GM12878 (cell line): Measurements from ENCODE around the gene OSCP1. TPM values are rescaled to one million over a fixed set of nuclear protein-coding genes. Genes with fewer than 3 reads are reported as not detected.

Experiments
- ATAC-seq: fragments of 200-7000 bp; cut with Tn5 transposase; 3 replicates; pipeline ENCODE4 v1.9.1; 2020; ENCODE audit warnings: mild to moderate bottlenecking, moderate library complexity
- BruUV-seq: library from RNA; stranded (reverse); fragments of 400-500 nt; replicated peaks from 2 replicates; lab custom pipeline; 2021; lab: Mats Ljungman, UMichigan
- CTCF ChIA-PET: fragments of 300-600 bp; sonication (Branson Sonifier 250); formaldehyde crosslinking; extraction: SDS; loops from one replicate; lab custom pipeline; 2021; ENCODE audit warnings: inconsistent platforms; lab: Yijun Ruan, JAX
- POLR2A ChIA-PET: fragments of 350-600 bp; formaldehyde crosslinking; extraction: SDS; loops from one replicate; lab custom pipeline; 2021; ENCODE audit warnings: inconsistent platforms; lab: Charles Lee
- RAD21 ChIA-PET: fragments of 300-600 bp; sonication (Branson Sonifier 250); formaldehyde crosslinking; loops from one replicate; lab custom pipeline; 2023; ENCODE audit warnings: antibody characterized with exemption; ENCODE audit not compliant: unreplicated experiment; lab: Charles Lee
- SMC1A ChIA-PET: fragments of 300-600 bp; sonication (Branson Sonifier 250); formaldehyde crosslinking; loops from one replicate; lab custom pipeline; 2023; ENCODE audit not compliant: unreplicated experiment, uncharacterized antibody; lab: Charles Lee
- DNase-seq: peaks from one replicate; pipeline ENCODE4 v3.0.0-alpha.2; 2011; ENCODE audit warnings: low read depth, low spot score
- FAIRE-seq: peaks from 3 replicates; lab custom pipeline; 2011; peaks lifted over from hg19 to GRCh38; lab: Jason Lieb, UNC
- H2AFZ ChIP-seq: 2 replicates; pipeline ENCODE4 v1.6.0; 2011; ENCODE audit warnings: low read depth, low read length, control low read depth; ENCODE audit not compliant: control insufficient read depth
- H3K27ac ChIP-seq: 2 replicates; pipeline ENCODE4 v1.5.1; 2011; ENCODE audit warnings: control low read depth; ENCODE audit not compliant: control insufficient read depth, insufficient read depth
- H3K27me3 ChIP-seq, 2 experiments: replicated peaks in 1 of 2; 2 replicates each; pipeline versions ENCODE4 v1.6.0 to v1.6.1; 2011; ENCODE audit warnings: low read length in 1 of 2; ENCODE audit not compliant: control insufficient read depth in 2 of 2, insufficient read depth in 2 of 2
- H3K36me3 ChIP-seq, 2 experiments: 2 replicates each; pipeline ENCODE4 v1.5.1; 2011; ENCODE audit warnings: low read length in 1 of 2; ENCODE audit not compliant: control insufficient read depth in 2 of 2, insufficient read depth in 2 of 2
- H3K4me1 ChIP-seq: 2 replicates; pipeline ENCODE4 v1.6.1; 2011; ENCODE audit warnings: mild to moderate bottlenecking, low read length, moderate library complexity, mixed read lengths; ENCODE audit not compliant: control insufficient read depth, insufficient read depth
- H3K4me2 ChIP-seq: 2 replicates; pipeline ENCODE4 v1.6.0; 2011; ENCODE audit warnings: control low read depth; ENCODE audit not compliant: control insufficient read depth, insufficient read depth
- H3K4me3 ChIP-seq: fragments of 200-600 bp; sonication (generic); 2 replicates; pipeline ENCODE4 v1.5.1; 2016
- H3K79me2 ChIP-seq: 2 replicates; pipeline ENCODE4 v1.6.0; 2011; ENCODE audit warnings: low read length; ENCODE audit not compliant: control insufficient read depth, insufficient read depth
- H3K9ac ChIP-seq: 2 replicates; pipeline ENCODE4 v1.8.0; 2011; ENCODE audit warnings: low read length, control low read depth, mixed read lengths; ENCODE audit not compliant: control insufficient read depth, insufficient read depth
- H3K9me3 ChIP-seq: replicated peaks from 3 replicates; pipeline ENCODE4 v1.5.1; 2011; ENCODE audit warnings: mild to moderate bottlenecking, low read length; ENCODE audit not compliant: control insufficient read depth, insufficient read depth
- H4K20me1 ChIP-seq: 2 replicates; pipeline ENCODE4 v1.6.0; 2011; ENCODE audit not compliant: control insufficient read depth, insufficient read depth
- CHD4 ChIP-seq: fragments of 200-600 bp; sonication (generic); IDR thresholded peaks from 2 replicates; pipeline ENCODE4 v1.6.1; 2016; ENCODE audit warnings: mild to moderate bottlenecking
- E2F4 ChIP-seq: IDR thresholded peaks from 2 replicates; pipeline ENCODE4 v1.6.1; 2012; ENCODE audit warnings: low read depth, low read length, improper control_type of control experiment
- E2F8 ChIP-seq: fragments of 450-650 bp; IDR thresholded peaks from 2 replicates; pipeline ENCODE4 v1.6.1; 2018; ENCODE audit warnings: mild to moderate bottlenecking, low read depth, moderate library complexity; ENCODE audit not compliant: partially characterized antibody
- EGR1 ChIP-seq, 2 experiments: IDR thresholded peaks; 1 replicate in 1 of 2; 2 replicates in 1 of 2; pipeline ENCODE4 v1.6.1; 2011 to 2012; ENCODE audit warnings: low read depth in 2 of 2, low read length in 2 of 2, borderline replicate concordance in 1 of 2, mild to moderate bottlenecking in 1 of 2, moderate library complexity in 1 of 2
- EP300 ChIP-seq, 2 experiments: fragments of 150-350 bp in 1 of 2; IDR thresholded peaks; 2 replicates each; pipeline ENCODE4 v1.6.1; 2011 to 2012; ENCODE audit warnings: low read depth in 2 of 2, low read length in 2 of 2, borderline replicate concordance in 1 of 2, improper control_type of control experiment in 1 of 2, inconsistent platforms in 1 of 2; ENCODE audit not compliant: control insufficient read depth in 1 of 2
- ETV6 ChIP-seq, 2 experiments: fragments of 450-650 bp in 1 of 2; IDR thresholded peaks in 1 of 2; conservative IDR thresholded peaks in 1 of 2; 2 replicates each; pipeline ENCODE4 v1.6.1; 2014; ENCODE audit warnings: antibody characterized with exemption in 1 of 2, borderline replicate concordance in 1 of 2, low read depth in 1 of 2, mild to moderate bottlenecking in 1 of 2, moderate library complexity in 1 of 2
- FOXK2 ChIP-seq: fragments of 450-650 bp; IDR thresholded peaks from 2 replicates; pipeline ENCODE4 v1.6.1; 2017; ENCODE audit warnings: mild to moderate bottlenecking, moderate library complexity
- HCFC1 ChIP-seq: fragments of 150-350 bp; IDR thresholded peaks from 2 replicates; pipeline ENCODE4 v1.6.1; 2014; ENCODE audit warnings: low read length
- IRF4 ChIP-seq: IDR thresholded peaks from 2 replicates; pipeline ENCODE4 v1.6.1; 2011; ENCODE audit warnings: low read depth, low read length
- IRF5 ChIP-seq: fragments of 450-650 bp; IDR thresholded peaks from 2 replicates; pipeline ENCODE4 v1.6.1; 2017; ENCODE audit warnings: borderline replicate concordance
- LARP7 ChIP-seq: fragments of 450-650 bp; IDR thresholded peaks from 2 replicates; pipeline ENCODE4 v1.6.1; 2017; ENCODE audit warnings: mild to moderate bottlenecking
- RBBP5 ChIP-seq: fragments of 200-600 bp; sonication (generic); conservative IDR thresholded peaks from 2 replicates; pipeline ENCODE4 v1.6.1; 2016
- SREBF2 ChIP-seq: IDR thresholded peaks from 2 replicates; pipeline ENCODE4 v1.6.1; 2012; ENCODE audit warnings: mild to moderate bottlenecking, low read length
- SUZ12 ChIP-seq: fragments of 200-600 bp; sonication (generic); IDR thresholded peaks from one replicate; pipeline ENCODE4 v1.6.1; 2018; ENCODE audit warnings: antibody characterized with exemption, mild to moderate bottlenecking; ENCODE audit not compliant: unreplicated experiment
- YBX1 ChIP-seq: fragments of 450-650 bp; IDR thresholded peaks from 2 replicates; pipeline ENCODE4 v1.6.1; 2016; ENCODE audit warnings: antibody characterized with exemption
- ZBTB4 ChIP-seq: fragments of 450-650 bp; formaldehyde crosslinking; IDR thresholded peaks from 2 replicates; pipeline ENCODE4 v1.4.0; 2022; ENCODE audit warnings: mild to moderate bottlenecking, moderate library complexity
- WGBS: methylation state at CpG from one replicate; pipeline ENCODE4 v1.1.6; 2016; ENCODE audit warnings: low lambda C conversion rate; ENCODE audit not compliant: insufficient replicate concordance, insufficient coverage; ENCODE audit errors: missing lambda C conversion rate; 5-methylcytosine and 5-hydroxymethylcytosine counted together
- in situ Hi-C: fragments of 300-500 bp; cut with MboI; formaldehyde crosslinking; loops from 9 replicates; pipeline ENCODE4 v1.14.3; 2018; ENCODE audit warnings: mixed read lengths
- intact Hi-C: fragments of 100-400 bp; cut with micrococcal nuclease; formaldehyde crosslinking; loops from one replicate; pipeline ENCODE4 v1.14.2; 2022; ENCODE audit not compliant: unreplicated experiment
- polyA plus RNA-seq, 11 experiments: library from polyadenylated mRNA; depleted of rRNA in 4 of 11; unstranded in 6 of 11; stranded (reverse) in 5 of 11; fragments of >200 nt; fragmentation: Nextera tagmentation in 4 of 11; fragmentation: Illumina TruSeq in 1 of 11; extraction: Ambion mirVana in 4 of 11; extraction: Trizol in 1 of 11; gene quantifications; 1 replicate in 1 of 11; 2 replicates in 10 of 11; pipeline versions ENCODE4 v1.2.1 to v1.2.3, GENCODE V29; 2011 to 2016; ENCODE audit warnings: inconsistent platforms in 2 of 11, missing spikeins in 2 of 11, low read depth in 1 of 11
- total RNA-seq, 4 experiments: library from RNA; depleted of rRNA in 3 of 4; stranded (reverse); fragments of >200 nt in 3 of 4; fragmentation: Illumina TruSeq in 1 of 4; extraction: Trizol in 1 of 4; gene quantifications; 2 replicates each; pipeline versions ENCODE4 v1.2.1 to v1.2.3, GENCODE V29; 2013 to 2021

Gene OSCP1
- total and polyA plus RNA-seq, 10 of the 15 experiments (the other 5 are each of a cell fraction or from before 2014, with no cell fraction given), result 1.8 to 5.9 (median 3.0) TPM

GRCh38 chr1:36419569-36419968, 30.7 kb downstream of the OSCP1 start:
- DNase-seq (no peak), ATAC-seq (no peak), FAIRE-seq (no peak)
- Histone ChIP-seq H4K20me1 (no peaks in the 10 kb centered on the region), H3K9me3 (no peaks in the 10 kb centered on the region), H2AFZ (no peak overlapping the region), H3K27me3 (no peaks in the 10 kb centered on the region), H3K36me3 (no peaks in the 10 kb centered on the region), H3K27ac (no peak overlapping the region), H3K9ac (no peak overlapping the region), H3K4me2 (no peak overlapping the region), H3K79me2 (no peaks in the 10 kb centered on the region), H3K4me1 (peaks cover 6% of the 10 kb centered on the region; the same call in 1 of the 2 replicates), H3K4me3 (no peak overlapping the region)
- intact Hi-C loops, result no loop called here
- POLR2A ChIA-PET, result interaction anchor here (0.7 to 1.1 kb wide), 4 partner anchors 14 to 52 kb away, joined by 3 to 5 read pairs (median 4); no protein-coding TSS in a partner anchor
- WGBS, result 88% methylated on average over 4 of the region's 4 CpGs
- CTCF ChIA-PET, result interaction anchor here (0.6 to 4.4 kb wide), 19 partner anchors 11 to 269 kb away, joined by 3 to 59 read pairs (median 4); partner anchors contain the start of genes OSCP1, SH3D21 and TRAPPC3
- RAD21 ChIA-PET, result interaction anchor here (0.5 to 2.3 kb wide), 16 partner anchors 14 to 325 kb away, joined by 3 to 15 read pairs (median 5); partner anchors contain the start of genes SH3D21 and TRAPPC3
- BruUV-seq, result no TSS peak
- in situ Hi-C loops, result no loop called here
- SMC1A ChIA-PET, result interaction anchor here (0.6 to 2.9 kb wide), 16 partner anchors 23 to 494 kb away, joined by 3 to 16 read pairs (median 4); partner anchors contain the start of genes THRAP3 and TRAPPC3
- TF ChIP-seq IRF5 (no peak), E2F4 (no peak), ZBTB4 (CRISPR knock-in tag) (no peak), E2F8 (no peak), EGR1 (IDR thresholded peaks at IDR 0.05; ENCODE audit: borderline replicate concordance in 1 of 2, low read depth in 2 of 2, low read length in 2 of 2) (no peak), ETV6 (conservative IDR thresholded peaks at IDR 0.05 in 1 of 2, IDR thresholded peaks at IDR 0.05 in 1 of 2; ENCODE audit: borderline replicate concordance in 1 of 2, low read depth in 1 of 2) (no peak), SREBF2 (no peak), YBX1 (no peak), IRF4 (no peak), EP300 (IDR thresholded peaks at IDR 0.05; ENCODE audit: borderline replicate concordance in 1 of 2, control insufficient read depth in 1 of 2, low read depth in 2 of 2, low read length in 2 of 2) (no peak), FOXK2 (no peak), LARP7 (no peak), RBBP5 (no peak), SUZ12 (no peak), HCFC1 (no peak), CHD4 (no peak)
